Brain pericyte (primary cell): ENCODE measurements around the gene ZIC4.

Experiments used
- DNase-seq: peaks from one replicate; pipeline ENCODE4 v3.0.0-alpha.2; 2012; ENCODE audit warnings: low read depth, low spot score

ZIC4 gene

GRCh38 chr3:147371771-147372340, 34.5 kb downstream of the ZIC4 start:
- DNase-seq, result no peak

DNA sequence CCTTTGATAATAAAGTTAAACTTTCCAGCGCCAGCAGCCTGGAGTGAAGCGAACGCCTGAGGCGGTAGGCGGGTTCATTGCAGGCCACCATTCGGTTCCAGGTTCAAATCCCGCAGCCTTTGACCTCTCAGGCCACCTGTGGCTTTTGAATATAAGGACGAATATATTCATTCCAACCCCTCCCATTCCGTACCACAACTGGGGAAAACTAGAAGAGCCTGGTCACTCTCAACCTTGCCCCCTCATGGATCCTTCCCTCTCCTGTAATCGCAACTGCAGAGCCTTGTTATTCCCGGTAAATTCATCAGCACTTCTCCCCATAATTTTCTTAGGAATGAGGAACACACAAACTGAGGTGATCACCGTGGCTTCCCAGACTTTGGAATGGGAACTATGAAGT, 35.2 kb downstream of the ZIC4 start:
- no peak for DNase-seq

DNA sequence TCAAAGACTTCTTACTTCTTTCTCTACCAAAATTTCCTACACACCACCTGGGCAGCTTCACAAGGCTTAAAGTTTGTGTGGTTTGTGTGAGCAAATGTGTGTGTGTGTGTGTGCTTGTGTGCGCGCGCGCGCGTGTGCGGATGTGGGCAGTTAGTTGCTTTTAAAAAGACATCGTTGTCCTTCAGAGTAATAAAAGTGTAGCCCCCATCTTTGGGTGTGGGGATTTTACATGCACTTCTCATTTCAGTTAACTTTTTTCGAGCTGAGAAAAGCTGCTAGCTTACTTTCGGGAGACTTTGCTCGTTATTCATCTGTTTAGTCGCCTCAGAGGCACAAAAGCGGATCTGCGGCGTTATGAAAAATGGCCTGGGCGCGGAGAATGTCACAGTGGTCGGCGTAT, 36.0 kb downstream of the ZIC4 start:
- no peak for DNase-seq

DNA sequence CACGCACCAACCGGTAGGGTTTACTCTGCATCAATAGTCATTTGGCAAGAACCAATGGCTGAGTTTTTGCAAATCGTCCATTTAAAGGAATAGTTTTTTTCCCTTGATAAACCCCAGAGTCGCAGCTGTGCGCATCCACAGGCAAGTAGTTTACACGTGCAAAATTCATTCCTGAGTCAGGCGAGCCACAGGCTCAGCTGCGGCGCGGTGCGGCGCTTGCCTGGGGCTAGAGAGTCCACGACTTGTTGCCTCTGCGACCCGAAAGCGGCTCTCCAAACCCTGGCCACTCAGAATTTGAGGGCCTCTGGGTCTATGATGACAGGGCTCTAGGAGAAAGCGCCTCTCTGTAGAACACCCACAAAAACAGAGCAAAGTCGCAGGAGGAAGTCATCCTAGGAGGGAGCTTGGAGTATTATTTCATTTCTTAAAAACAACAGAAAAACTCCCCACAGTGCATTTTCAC, 36.7 kb downstream of the ZIC4 start:
- DNase-seq, result no peak

DNA sequence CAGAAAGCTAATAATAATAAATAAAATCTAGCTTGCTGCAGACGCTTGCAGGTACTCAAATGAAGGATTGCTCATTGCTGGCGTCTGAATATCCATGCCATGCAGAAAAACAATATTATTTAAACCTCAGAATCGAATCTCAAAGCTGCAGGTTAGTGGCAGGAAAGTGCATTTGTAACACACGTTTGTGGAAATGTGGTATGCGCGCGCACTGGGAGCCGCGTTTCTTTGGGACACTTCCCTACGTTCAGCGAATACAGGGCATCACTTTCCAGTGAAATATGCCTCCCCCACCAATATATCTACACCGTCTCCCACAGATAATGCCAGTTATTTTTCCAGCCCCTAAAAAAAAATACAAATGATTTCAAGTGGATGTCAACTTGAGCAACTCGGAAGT, 37.1 kb downstream of the ZIC4 start:
- no peak for DNase-seq

DNA sequence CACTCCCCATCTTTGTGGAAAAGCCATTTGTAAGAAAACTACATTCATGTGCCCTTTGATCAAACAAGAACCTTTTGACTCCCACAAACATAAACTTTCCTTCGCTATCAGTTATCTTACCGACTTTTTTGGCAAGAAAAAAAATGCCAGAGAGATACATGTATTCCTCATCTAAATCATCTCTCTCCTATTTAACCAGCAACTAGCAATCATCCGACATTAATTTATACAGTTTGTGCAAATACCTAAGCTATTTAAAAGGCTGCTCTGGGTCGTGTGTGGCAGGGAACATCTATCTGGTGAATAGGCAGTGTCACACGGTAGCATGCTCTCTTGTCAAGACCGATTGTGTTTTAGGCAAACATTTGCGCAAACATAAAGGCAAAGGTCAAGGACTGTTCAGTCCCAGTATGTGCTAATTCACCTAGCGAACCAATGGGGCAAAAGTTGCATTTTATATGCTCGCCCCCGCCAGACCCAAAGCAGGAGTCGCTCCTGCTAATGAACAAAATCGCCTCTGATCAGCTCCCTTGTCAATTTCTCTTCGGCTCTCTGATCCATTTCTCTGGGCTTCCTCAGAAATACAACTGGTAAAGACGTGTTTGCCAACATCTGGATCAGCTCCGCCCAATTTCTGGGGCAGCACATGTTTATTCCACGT, 37.7 kb downstream of the ZIC4 start:
- DNase-seq, result no peak

DNA sequence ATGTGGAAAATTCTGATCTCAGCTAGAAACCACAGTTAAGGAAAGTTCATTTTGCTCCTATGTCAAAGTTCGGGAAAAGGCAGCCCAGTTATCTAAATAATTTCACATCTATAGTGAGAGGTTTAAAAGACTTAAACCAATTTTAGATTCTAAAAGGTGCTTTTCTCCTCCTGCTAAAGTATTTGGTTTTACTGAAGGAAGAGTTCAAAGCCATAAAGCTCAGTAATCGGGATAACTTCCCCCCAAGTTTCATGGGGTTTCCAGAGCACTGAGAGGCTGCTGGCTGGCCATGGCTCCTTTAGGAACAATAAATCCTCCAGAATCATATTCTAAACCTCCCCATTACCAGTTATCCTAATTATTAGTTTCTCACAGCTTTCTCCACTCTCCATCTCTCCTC, 38.2 kb downstream of the ZIC4 start:
- DNase-seq, result no peak

DNA sequence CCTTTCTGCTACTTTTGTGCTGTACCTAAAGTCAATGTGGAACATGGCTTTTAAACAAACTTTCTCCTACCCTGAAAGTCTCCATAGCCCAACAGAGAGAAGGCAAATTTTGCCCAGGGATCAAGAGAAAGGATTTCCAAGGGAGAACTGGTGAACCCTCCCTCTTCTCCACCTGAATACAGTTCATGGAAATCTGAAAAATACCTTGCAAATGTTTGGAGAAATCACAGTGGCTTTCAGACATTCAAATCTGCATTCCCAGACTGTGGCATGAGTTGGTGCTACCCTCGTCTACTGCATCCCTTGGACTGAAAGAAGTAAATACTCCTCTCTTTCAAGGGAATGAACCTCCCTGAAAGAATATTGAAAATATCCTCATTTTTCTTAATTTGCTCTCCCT, 38.7 kb downstream of the ZIC4 start:
- no peak for DNase-seq

- DNase-seq, result no peak
Observed at GRCh38 chr3:147365196-147366115, 40.9 kb downstream of the ZIC4 start.

- DNase-seq, result no peak
Observed at GRCh38 chr3:147364771-147365170, 41.6 kb downstream of the ZIC4 start.

DNA sequence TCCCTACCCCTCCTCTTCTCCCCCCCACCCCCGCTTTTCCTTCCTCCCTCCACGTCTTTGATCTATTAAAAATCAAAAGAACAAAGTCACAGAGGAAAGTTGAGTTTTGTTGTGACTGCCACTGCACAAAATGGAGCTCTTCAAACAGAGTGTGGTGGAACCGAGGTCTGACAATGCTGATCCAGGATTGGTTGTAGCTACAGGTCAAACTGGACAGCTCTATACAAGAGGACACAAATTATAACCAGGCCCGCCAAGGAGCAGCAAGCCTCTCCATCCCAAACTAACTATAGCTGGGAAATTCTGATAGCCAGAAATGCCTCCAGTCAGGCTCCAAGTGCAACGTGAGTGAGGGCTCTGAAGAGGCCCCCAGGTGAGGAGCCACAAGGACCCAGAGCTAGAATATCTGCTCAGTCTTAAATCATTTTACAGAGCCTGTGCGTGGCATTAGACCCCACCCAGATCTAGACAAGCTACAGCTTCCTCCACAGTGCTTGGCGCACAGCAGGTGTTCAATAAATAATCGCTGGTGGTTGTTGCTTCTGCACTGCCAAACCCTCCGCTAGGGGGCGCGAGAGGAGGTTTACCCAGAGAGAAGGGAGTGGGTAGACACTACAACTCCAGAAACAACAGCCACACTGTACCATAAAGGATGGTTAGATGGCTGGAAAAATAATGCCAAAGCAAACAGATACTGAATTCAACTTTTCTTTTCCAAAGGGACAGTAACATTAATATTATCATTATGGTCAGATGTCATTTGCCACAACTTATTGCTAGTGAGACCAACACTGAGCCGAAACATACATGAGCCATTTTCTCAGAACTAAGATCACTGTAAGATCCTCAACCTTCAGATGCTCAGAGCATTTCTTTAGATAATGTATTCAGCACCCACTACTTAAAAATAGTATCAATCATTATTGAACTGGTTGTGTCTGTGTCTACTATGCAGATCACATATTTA, 44.6 kb downstream of the ZIC4 start:
- no peak for DNase-seq

- DNase-seq, result no peak
Observed at GRCh38 chr3:147360646-147361453, 45.5 kb downstream of the ZIC4 start.

GRCh38 chr3:147360051-147360439, 46.3 kb downstream of the ZIC4 start:
- DNase-seq, result no peak

DNA sequence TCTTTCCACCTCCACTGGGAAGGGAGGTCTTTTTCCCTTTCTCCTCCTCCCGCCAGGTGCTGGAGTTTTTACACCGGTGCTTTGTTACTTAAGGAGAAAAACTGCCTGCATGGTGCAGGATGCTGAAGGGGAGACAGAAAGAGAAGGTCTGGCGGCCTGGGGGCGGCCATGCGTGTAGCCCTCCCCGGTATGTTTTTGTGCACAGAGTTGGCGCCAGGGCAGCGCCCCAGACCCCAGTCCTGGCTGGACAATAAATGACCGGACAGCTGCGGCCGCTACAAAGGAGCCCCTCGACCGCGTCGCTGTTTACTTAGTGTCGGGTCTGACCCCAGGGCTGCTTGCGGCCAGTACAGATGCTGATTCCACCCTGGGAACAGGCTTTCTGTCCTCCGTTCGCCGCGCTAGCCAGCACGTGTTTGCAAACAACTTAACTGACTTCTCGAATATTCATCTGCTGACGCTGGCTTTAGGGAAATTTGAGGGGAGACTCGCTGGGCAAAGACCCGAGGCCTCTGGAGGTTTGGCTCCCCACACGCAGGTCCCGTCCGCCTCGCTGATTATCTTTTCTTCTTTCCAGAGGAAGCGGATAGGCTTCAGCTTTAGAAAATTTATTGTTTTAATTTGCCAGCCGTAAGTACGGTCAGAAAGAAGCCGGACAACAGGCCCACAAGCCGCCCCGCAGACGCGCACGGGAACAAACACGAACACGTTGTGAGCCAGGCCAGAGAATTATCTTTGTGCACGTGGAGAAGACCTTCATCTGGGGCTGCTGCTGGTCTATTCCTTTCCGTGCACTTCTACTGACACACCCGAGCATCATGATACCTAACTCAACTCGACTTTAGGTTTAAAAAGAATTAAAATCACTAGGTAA, 46.9 kb downstream of the ZIC4 start:
- no peak for DNase-seq

DNA sequence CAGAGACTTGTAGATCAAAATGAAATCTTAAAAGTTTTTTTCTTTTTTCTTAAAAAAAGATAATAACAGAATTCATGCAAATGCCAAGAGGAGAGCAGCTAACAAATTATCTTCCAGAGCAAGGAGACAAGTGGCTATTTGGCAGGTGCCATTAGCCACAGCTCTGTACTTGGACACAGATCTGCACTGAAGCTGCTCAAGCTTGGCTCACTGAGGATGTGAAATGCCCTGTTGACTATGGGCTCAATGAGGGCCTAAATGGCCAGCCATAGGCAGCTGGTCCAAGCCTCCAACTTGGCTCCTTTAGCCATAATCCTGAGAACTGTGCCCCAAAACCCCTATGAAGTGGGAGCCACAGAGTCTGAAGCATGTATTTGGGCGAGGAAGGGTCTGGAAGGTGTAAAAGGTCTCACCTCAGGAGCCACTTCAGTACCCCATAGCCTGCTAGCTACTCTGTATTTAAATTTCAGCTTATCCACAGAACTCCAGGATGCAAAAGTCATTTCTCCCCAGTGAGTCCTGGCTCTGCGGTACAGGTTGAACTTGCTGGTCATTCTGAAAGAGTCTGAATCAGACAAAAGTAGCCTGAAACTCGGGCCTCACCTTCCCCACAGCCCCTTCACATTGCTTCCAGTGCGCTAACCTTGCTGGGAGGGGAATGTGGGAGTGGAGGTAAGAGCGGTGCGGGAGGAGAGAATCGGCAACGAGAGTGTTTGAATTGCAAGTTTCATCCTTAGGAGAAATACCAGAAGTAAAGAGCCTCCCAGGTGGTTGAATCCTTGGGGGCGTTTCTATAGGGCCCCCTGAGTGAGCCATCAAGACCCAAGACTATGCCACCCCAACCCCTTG, 48.0 kb downstream of the ZIC4 start:
- DNase-seq, result no peak

- DNase-seq, result no peak
Observed at GRCh38 chr3:147356909-147357900, 49.1 kb downstream of the ZIC4 start.

DNA sequence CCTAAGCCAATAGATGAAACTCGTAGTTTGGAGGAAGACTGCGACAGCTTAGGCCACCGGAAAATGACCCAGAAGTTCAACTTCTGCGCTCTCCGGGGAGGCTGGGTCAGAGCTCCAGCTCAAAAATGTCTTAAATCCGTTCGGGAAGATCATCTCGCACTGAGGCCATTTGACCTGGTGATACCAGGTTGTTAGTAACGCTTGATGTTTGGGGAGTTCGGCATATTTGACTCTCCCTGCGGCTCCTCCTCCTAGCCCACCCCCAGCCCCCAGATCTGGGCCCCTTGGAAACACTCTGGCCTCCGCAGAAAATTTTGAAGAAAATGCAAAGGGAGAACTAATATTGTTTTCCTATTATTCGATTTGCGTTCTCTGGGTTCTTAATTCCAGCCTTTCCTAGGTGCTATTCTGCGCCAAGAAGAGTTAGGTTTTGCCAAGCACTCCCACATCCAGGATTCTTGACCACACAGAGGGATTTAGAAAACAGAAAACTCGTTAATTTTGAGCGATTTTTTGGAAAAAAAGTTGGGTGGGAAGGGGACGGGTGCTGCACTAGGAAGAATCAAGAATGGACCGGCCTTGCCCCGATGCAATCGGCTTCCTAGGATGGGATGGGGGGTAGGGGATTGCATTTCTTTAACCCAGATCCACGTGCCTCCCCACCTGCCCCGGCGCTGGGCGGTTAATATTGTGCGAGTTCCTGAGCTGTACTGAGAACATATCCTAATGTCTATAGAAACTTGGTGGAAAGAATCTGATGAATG, 50.0 kb downstream of the ZIC4 start:
- DNase-seq, result no peak
